Measurements from ENCODE around the gene ADAMTSL1.

ADAMTSL1 gene

DNA sequence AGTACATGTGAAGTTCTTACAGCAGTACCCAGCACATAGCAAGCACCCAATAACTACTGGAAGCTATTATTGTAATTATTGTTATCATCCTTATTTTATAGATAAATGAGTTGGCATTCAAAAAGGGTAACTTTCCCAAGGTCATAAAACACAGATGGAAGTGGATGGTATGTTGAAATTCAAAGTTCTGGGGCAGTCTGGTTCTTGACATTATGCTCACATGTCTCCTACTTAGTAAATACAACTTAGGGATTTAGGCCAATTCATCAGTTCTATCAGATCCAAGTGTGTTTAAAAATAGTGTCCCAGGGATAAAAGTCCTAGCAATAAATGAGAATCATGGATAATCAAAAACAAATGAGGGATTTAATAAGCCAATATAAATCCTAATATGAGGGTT, 265.2 kb downstream of the ADAMTSL1 start:
- no peak for DNase-seq (ENCODE audit: low spot score)

DNA sequence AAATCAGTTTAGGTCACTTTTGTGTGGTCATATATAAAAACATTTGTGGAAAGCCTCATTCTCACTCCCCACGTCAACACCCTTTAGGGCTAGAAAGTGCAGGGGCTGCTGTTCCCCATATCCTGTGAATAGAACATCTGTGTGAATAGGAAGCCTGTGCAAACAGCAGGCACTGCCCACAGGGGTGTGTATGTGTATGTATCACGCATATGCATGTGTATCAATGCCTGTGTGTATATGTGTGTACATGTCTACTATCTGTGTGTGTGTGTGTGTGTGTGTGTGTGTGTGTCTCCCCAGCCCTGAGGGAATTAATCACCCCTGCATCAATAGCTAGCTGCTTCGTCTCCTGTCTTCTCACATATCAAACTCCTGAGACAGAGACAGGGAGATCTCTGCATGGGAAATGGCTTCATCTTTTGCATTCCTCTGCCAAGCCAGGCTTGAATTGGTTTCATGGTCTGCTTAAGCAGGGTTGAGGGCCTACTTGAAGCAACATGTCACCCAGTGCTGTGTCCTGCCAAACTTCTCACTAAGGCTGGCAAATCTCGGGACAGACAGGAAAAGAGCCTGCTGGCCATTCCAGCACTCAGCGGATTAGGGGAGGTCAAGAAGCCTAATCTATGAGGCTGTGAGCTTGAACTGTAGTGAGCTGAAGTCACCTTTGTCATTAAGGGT, 265.8 kb downstream of the ADAMTSL1 start:
- DNase-seq (ENCODE audit: low spot score), result no peak

DNA sequence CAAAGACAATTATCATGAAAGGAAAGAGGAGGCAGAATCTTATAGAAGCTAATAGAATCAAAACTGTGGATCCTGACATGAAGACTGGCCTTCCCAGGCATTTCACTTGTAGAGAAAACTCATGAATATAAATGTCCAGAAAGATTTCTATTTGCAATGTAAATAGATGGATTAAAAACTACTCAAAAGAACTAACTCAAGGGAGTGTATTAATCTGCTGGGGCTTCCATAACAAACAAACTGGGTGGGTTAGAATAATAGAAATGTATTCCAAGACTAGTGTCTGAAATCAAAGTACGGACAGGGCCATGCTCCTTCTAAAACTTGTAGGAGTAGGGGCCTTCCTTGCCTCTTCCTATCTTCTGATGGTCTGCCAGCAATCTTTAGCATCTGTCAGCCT, 267.4 kb downstream of the ADAMTSL1 start:
- no peak for DNase-seq (ENCODE audit: low spot score)

DNA sequence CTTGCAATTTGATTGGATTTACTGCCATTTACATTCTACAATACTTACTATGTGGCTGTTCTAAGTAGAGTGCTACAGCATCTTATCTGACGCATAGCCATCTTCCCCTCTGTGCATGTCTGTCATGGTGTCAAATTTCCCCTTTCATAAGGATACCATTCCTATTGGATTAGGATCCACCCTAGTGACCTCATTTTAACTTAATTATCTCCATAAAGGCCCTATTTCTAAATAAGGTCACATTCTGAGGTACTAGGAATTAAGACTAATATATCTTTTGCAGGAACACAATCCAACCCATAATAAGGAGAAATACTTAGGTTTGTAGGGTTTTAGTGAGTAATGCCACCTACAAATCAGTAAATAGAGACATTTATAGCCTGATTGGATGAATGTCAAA, 268.0 kb downstream of the ADAMTSL1 start:
- no peak for DNase-seq (ENCODE audit: low spot score)

DNA sequence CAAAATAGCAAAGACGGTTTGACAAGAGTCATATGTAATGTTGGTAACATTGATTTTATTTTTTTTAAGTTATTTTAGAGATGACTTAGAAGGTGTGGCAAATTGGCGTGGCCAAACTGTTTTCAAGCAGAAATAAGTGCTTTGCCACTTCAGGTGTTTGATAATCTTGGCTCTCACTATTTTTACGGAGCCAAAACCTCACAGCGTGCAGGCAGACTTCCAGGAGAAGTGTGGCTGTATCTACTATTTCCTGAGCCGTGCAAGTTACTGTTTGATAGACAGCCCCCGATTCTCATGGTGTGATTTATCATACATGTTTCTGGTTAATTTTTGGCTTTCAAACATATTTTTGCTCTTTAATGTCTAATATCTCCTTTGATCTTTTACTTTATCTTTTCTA, 269.5 kb downstream of the ADAMTSL1 start:
- DNase-seq (ENCODE audit: low spot score), result no peak

DNA sequence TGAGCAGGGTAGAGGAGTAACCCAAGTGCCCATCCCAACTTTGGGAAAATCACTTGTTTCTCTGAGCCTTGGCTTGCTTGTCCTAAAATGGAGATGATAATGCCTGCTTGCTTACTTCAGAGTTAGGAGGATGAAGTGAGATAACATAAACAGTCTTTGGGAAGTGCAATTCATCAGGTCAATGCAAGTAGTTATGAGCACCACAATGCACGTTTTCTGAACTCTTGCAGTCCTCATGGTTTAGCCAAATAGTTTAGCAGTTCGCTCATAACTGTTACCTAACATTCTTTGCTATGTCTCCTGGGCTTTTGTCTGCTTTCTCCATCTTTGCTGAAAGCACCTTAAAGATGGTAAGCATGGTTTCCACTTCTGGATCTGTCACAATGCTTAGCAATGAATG, 270.0 kb downstream of the ADAMTSL1 start:
- DNase-seq (ENCODE audit: low spot score), result no peak

DNA sequence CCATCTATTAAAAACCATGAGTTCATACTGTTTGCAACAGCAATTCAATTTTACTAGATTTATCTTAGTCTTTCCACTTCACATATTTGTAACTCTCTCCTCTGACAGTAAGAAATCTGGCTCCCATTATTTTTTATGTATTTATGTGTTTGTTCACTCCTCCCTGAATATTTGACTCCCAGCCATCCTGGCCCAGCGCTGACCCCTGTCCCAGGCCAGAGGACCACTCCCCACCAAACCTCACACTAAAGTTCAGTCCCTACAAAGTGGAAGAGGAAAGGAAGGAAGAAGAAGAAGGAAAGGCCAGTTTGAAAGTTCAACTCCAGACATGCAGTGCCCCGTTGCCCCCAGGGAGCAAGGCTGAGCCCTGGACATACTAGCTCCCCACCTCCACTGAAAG, 271.8 kb downstream of the ADAMTSL1 start:
- DNase-seq (ENCODE audit: low spot score), result no peak

DNA sequence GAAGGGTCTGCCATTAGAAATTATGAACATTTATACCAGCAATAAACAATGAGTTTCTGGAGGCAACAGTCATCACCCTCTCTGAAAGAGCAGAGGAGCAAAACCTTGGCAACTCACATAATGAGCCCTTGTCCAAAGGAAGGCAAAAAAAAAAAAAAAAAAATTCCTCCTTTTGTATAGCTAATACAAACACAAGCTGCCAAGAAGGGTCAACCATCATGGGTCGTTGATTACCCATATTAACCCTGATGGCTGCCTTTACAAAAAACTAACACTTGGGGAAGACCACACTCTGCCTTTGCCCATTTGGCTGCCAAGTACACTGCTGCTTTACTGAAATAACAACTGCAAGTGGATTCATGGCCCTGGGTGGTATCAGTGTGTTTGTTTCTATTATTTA, 272.7 kb downstream of the ADAMTSL1 start:
- DNase-seq (ENCODE audit: low spot score), result peak; percentile 60

DNA sequence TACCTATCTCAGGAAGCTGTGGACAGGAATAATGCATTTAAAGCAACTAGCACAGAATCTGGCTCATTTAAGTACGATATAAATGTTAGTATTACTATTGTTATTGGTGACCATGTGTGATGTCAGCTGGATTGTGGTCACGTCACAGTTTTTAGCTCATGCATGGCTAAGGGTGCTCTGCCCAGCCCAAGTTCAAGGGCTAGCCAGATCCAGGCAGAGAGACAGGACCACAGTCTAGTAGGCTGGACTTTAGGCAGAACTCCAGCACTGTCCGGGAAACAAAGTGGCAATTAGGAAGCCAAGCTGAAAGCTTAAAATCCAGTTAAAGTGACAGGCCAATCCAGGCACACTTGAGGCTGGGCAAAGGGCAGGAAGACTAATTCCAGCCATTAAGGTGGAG, 273.6 kb downstream of the ADAMTSL1 start:
- DNase-seq (ENCODE audit: low spot score), result peak; percentile 47

DNA sequence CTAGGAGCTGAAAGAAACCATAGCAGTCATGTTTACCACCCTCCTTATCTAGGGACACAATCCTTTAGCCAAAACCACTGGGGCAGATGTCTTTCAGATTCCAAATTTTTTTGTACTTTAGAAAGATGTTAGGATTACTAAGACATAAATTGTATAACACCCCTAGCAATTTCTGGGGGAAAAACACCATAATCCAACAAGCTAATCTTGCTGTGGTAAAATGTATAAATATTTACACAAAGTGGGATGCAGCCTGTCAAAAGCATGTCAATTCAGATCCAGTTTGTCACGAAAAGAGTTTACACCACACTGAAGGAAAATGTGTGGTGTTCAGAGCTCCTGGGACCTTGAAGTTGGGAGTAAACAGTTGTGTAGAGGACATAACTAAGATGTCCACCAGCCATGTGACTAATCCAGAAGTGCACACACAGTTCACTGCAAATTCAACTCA, 274.3 kb downstream of the ADAMTSL1 start:
- no peak for DNase-seq (ENCODE audit: low spot score)

DNA sequence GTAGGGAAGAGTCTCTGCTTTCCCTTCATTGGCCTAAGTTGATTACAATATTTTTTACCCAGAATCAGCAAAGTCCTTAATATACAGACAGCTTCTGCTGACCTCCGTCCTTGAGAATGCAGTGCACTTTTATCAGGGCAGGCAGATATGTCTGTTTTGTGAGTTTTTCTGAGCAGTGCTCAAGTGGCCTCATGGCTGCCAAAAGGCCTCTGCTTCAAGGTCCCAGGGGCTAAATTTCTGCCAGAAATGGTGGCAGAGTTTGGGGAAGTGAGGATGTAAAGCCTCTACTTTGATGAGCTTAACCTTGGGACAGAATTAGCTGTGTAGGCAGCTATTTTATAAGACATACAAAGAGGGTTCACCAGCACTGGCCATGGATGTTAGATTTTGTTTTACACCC, 275.8 kb downstream of the ADAMTSL1 start:
- DNase-seq (ENCODE audit: low spot score), result no peak

DNA sequence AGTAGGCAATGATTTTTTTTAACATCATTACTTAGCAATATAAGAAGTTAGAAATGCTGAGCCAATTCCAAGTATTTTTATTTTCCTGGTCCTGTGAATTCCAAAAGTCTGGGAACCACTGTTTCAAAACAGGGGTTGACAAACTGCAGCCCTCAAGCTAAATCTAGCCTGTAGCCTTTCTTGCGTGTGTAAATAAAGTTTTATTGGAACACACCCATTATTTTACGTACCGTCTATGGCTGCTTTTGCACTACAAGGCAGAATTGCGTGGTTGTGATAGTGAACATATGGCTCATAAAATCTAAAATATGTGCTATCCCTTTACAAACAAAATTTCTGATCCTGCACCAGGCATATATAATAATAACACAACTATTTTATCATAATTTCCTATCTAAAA, 280.0 kb downstream of the ADAMTSL1 start:
- no peak for DNase-seq (ENCODE audit: low spot score)

DNA sequence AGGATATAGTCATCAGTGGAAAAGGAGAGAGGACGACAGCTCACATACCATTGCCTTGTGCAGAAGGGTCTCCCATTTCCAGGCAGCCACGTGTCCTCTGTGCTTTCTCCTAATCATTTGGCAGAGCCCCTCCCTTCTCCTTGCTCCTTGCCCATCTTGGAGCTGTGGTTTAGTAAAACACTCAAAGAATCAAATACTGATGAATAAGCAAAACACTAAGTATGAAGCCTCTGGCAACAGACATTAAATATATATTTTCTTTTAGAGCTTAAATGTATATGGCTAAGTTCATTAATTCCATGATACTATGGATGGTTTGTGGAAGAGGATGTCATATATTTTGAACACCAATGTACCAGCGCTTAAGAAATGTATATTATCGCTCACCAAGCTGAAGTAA, 280.6 kb downstream of the ADAMTSL1 start:
- DNase-seq (ENCODE audit: low spot score), result no peak

DNA sequence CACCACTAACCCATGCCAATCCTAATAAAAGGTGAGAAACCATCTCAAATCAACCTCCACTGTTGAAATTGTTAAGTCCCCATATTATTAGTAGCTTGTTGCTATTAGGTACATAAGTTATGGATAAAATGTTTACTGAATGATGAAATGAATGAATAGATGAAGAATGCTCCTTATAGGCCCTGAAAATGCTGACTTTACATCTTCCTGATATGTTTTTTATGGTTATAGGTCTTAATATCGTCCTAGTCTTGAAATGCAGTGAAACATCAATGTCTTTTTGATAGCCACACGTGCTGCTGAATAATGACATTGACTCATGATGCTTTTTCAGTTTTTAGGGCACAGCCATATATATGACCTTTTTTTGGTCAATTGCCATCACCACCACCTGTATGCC, 281.3 kb downstream of the ADAMTSL1 start:
- no peak for DNase-seq (ENCODE audit: low spot score)

DNA sequence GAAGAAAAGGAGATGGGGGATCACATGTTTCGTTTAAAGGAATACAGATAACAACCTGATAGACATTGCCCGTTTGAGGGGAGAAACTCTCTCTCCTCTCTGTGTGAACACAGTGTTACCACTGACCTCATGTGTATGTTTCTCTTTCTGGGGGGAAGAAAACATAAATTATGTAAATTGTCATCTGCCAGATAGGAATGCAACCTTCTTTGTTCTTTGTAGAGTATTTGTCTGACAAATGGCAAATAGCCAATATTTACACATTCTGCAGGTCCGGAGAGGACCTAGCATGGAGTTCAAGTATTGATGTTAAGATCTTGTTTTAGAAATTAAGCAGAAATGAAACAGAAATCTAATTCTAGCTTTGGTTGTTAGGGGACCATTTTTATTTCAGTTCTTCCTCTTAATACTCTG, 282.8 kb downstream of the ADAMTSL1 start:
- no peak for DNase-seq (ENCODE audit: low spot score)

DNA sequence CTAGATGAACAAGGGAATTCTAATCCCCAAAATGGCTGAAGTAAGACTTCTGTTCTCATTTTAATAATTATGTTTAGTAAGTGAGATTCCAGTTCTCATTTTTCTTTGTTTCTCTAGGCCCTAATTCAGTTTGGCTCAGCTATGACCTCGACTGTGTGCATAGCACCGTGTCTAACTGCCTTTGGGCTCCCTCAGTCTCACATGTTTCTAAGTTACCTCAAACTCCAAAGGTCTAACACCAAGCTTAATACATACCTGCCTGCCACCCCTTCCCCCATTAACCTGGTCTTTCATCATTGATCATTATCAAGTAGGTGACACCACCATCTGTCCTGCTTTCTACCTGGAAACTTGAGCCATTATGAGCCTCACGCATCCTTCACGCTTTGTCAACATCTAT, 285.9 kb downstream of the ADAMTSL1 start:
- DNase-seq (ENCODE audit: low spot score), result no peak

DNA sequence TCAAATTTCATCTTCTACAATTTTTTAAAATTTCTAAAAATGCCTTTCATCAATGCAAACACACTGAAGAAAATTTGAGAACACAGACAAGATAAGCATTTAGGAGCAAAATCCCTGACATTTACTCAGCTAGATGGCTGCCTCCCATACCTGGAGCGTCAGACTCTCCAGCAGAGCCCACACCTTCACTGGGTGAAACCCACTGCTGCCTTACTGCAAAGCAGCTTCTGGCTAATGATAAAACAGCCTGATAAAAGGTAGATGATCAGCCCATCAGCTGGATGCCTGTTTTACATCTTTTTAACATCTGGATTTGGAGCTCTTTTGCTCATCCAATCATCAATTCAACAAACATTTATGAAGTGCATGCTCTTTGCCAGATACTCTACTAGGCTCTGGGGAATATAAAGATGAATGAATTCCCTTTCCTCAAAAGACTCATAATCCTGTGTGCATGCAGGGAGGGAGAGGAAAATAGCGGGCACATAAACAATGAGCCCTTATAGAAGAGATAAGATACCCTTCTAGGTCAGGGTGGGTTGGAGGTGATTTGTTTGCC, 287.9 kb downstream of the ADAMTSL1 start:
- DNase-seq (ENCODE audit: low spot score), result no peak

DNA sequence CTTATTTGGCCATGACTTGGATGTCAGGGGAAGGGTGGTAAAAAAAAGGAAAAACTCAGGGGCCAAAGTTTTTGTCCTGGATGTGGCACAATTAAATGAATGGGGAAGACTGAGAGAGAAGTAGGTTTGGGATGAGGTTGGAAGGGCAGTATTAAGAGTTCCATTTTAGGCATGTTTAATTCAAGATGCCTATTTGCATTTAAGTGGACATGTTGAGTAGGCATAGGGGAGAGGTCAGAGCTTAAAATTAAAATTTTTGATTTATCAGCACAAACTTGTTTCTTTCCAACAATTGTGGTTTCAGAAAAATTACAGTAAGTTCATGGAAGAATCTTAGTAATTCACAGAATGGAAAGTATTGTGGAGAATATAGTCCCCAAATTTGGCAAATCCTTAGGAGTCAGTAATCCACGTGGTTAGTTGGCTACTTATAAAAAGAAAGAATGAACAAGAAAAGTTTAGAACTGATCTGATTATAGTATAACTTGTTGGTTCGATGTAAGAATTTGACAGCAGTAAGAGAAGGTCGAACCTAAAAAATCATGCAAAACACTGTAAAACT, 293.1 kb downstream of the ADAMTSL1 start:
- no peak for DNase-seq (ENCODE audit: low spot score)

DNA sequence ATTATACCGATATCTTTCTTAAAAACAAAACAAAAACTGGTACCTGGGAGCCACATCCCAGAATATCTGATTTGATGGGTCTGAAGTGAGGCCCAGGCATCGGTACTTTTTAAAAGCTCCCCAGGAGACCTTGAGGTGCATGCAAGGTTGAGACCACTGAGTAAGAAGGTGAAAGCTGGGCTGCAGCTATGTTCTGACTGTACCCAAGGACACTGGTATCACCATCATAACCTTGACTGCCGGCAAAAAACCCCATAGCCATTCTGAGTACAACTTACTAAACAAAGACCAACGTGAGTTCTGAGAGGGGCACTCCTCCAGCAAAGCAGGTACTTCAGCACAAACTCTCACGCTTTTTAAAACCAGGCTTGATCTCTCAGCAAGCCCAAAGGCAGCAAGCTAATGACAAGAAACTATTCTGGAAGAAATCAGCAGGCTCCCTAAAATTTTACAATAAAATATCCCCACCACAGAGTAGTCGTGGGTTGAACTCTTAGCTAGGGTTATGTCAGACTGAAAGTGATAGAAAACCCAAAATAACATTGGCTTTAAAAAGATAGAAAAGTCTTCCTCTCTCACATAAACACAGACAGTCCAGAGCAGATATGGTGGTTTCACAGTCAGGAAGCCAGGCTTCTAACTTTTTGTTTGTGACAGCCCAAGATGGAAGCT, 295.1 kb downstream of the ADAMTSL1 start:
- no peak for DNase-seq (ENCODE audit: low spot score)

DNA sequence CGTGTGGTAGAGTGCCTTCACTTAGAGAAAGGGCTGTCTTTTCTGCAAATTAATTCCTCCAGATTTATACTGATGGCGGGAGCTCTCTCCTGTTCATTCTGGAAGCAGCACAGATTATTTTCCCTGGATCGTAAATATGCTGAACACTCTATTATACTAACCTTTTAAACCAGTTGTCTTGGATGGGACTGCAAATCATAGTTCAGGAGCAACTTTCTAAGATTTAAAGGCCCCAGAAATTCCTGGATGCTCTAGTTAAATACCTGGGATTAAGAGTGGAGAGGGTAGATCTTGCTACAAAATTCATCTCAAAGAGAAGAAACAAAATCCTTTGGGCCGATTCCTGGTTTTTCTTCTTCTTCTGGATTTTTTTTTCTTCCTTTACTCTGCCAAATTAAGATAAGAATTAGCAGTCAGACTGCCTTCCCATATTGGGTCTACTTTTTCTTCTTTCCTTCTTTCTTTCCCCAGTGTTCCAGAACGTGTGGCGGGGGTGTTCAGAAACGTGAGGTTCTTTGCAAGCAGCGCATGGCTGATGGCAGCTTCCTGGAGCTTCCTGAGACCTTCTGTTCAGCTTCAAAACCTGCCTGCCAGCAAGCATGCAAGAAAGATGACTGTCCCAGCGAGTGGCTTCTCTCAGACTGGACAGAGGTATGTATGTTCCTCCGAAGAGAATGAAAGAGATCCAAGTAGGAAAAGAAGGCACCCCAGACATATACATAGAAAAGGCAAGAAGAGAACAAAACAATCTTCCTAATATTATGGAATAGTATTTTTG, 296.4 kb downstream of the ADAMTSL1 start:
- DNase-seq (ENCODE audit: low spot score), result no peak

DNA sequence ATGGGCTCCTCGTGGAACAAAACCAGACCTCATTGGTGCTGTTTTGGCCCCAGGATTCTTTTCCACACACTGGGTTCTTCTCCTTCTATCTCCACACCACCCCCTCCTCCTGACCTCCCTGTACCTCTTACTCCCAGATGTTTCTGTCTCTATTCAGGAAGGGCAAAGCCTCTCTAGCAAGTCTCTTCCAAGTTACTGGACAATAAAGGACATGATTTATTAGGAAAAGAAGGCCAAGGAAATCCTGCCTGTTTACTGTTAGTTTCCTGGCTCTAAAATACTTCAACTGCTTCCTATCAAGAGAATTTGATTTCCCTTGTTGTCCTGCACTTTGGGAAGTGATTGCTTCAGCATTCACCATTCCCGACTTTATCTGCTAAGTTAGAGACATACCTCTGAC, 297.1 kb downstream of the ADAMTSL1 start:
- no peak for DNase-seq (ENCODE audit: low spot score)

DNA sequence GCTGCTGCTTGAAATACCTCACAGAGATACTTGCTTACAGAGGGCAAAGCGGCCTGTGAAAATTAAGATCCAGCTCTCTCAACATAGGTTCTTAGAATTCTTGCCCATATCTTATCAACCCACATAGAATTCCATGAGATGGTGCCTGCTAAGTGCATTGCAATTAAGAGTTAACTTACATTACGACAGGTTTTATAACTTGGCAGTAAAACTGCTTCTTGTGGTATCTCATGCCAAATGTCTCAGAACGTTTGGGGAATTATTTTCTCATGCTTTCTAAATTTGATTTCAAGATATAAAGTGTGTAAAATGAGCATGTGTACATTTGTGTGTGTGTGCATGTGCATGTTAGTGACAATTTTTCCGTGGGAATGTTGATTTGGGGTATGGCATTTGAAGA, 297.8 kb downstream of the ADAMTSL1 start:
- no peak for DNase-seq (ENCODE audit: low spot score)

DNA sequence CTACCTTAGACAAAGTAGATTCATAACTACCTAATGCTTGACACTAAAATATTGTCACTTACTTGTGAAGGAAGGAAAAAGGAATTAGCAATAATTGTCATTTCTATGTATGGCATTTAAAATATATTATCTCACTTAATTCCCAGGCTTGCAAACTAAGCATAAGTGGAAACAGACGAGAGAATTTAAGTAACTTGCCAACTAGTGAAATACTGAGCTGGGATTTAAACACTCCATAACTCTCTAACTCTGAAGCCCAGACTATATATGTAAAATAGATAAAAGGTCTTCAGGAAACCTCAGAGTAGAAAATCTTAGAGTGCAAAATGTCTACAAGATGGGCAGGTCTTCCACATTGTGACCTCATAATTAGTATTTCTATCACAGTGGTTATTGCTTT, 301.3 kb downstream of the ADAMTSL1 start:
- no peak for DNase-seq (ENCODE audit: low spot score)

Data from globus pallidus (tissue), 1 donor.